GM12891 (cell line): ENCODE results near the gene DAB2IP.

ENCODE experiments used
- POLR2A ChIP-seq: IDR thresholded peaks from 2 replicates; pipeline ENCODE4 v1.6.1; 2011; ENCODE audit warnings: low read depth, low read length, control low read depth
- POLR2AphosphoS5 ChIP-seq: IDR thresholded peaks from 2 replicates; pipeline ENCODE4 v1.6.1; 2011; ENCODE audit warnings: low read depth, low read length, control low read depth
- POU2F2 ChIP-seq: IDR thresholded peaks from 2 replicates; pipeline ENCODE4 v1.6.1; 2011; ENCODE audit warnings: low read depth, mild to moderate bottlenecking, control low read depth, low read length, moderate library complexity
- SPI1 ChIP-seq: IDR thresholded peaks from 2 replicates; pipeline ENCODE4 v1.6.1; 2011; ENCODE audit warnings: low read depth, low read length, control low read depth
- TAF1 ChIP-seq: IDR thresholded peaks from 2 replicates; pipeline ENCODE4 v1.6.1; 2011; ENCODE audit warnings: low read depth, low read length, control low read depth

GRCh38 chr9:121737481-121737931 is 86.1 kb downstream of the DAB2IP start:
- TF ChIP-seq POLR2A (no peak), POLR2AphosphoS5 (no peak), TAF1 (no peak), SPI1 (no peak), POU2F2 (no peak)
